Measurements from ENCODE around the gene ZDHHC15. TPM values are rescaled to one million over a fixed set of nuclear protein-coding genes. Genes with fewer than 3 reads are reported as not detected.

The ZDHHC15 gene
- polyA plus RNA-seq, 3 donors = 0.36 to 1.0 (median 0.60) TPM

GRCh38 chrX:75327607-75328006 lies 195.2 kb downstream of the ZDHHC15 start:
- WGBS, 3 donors = 94 to 100% (median 98%) methylated on average over 10 to 16 of the region's 16 CpGs
- H3K27ac ChIP-seq (ENCODE audit: low read depth, low read length) = no peak overlapping the region

Other genes with a start within 250 kb of the ZDHHC15 start
- 1 to 10 TPM; 4.5 to 8.7 (median 6.9) TPM for gene UPRT, start 249.0 kb downstream of the ZDHHC15 start, polyA plus RNA-seq

Data from adipose tissue (tissue), 3 donors.